Thyroid gland (tissue), 4 donors: ENCODE measurements around the gene KAT7.

Experiments
- POLR2A ChIP-seq, 2 donors: fragments of 450-650 bp; IDR thresholded peaks; one replicate each; pipeline ENCODE4 v1.6.1; 2017; ENCODE audit warnings: antibody characterized with exemption in 2 of 2, mild to moderate bottlenecking in 2 of 2, moderate library complexity in 1 of 2
- TF ChIP-seq, protein P1 (sequence below), 6 experiments: fragments of 200-600 bp in 3 of 6; fragments of 450-650 bp in 3 of 6; sonication (generic) in 3 of 6; IDR thresholded peaks; one replicate each; pipeline ENCODE4 v1.5.1; 2016 to 2019; ENCODE audit warnings: antibody characterized with exemption in 6 of 6, mild to moderate bottlenecking in 2 of 6, inconsistent platforms in 1 of 6, moderate library complexity in 1 of 6

GRCh38 chr17:49793309-49793708, 4.8 kb downstream of the KAT7 start:
- TF ChIP-seq, protein P1, sequence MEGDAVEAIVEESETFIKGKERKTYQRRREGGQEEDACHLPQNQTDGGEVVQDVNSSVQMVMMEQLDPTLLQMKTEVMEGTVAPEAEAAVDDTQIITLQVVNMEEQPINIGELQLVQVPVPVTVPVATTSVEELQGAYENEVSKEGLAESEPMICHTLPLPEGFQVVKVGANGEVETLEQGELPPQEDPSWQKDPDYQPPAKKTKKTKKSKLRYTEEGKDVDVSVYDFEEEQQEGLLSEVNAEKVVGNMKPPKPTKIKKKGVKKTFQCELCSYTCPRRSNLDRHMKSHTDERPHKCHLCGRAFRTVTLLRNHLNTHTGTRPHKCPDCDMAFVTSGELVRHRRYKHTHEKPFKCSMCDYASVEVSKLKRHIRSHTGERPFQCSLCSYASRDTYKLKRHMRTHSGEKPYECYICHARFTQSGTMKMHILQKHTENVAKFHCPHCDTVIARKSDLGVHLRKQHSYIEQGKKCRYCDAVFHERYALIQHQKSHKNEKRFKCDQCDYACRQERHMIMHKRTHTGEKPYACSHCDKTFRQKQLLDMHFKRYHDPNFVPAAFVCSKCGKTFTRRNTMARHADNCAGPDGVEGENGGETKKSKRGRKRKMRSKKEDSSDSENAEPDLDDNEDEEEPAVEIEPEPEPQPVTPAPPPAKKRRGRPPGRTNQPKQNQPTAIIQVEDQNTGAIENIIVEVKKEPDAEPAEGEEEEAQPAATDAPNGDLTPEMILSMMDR (IDR thresholded peaks at IDR 0.05) = no peak
- TF ChIP-seq POLR2A (IDR thresholded peaks at IDR 0.05) = no peak
